ENCODE measurements around the gene SRSF5.
A peak's percentile ranks its signal among the peaks of the same experiment; 100 is the strongest.
"Not testable (repeated sequence)": the region's sequence is repeated elsewhere in the genome, so short reads cannot be mapped to it uniquely, and the experiment has no call there.

Gene SRSF5

DNA sequence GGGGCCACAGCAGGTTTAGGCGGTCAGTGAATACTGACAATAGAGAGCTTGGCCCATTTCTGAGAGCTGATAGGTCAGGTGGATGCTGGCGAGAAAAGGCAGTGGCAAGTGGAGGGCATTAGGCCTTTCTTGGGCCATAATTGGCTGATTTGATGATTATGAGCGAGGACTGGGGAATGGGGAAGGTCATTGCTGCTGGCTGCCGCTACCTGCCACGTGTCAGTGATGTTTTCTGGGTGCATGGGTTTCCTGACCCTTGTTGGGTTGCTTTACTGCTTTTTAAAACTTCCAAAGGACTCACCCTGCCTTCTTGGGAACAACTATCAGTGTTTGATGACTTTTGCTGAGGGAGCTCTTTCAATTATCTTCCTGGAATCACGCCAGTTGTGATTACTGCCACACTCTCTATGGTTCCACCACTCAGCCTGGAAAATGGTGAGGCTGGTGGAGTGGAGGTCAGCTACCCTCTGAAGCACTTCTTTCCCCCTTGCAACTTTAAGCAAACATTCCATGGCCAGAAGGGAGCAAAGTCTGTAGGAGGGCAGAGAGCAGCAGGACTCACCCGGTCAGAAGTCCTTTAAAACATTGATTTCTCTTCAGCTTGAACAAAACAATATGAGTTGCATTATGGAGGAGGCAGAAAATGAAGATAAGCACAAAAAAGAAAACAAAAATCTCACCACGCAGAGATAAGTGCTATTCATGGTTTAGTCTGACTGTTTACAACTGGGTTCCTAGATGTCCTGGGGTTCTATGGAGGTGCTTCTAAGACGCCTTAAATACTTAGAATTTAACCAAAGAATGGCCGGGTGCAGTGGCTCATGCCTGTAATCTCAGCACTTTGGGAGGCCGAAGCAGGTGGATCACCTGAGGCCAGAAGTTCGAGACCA is 42.2 kb downstream of the SRSF5 start:
- DNase-seq (ENCODE audit: low spot score): no peak

- no peak for DNase-seq (ENCODE audit: low spot score)
These were observed 44.4 kb downstream of the SRSF5 start for GRCh38 chr14:69811227-69811867.

GRCh38 chr14:69811868-69812252 is 44.9 kb downstream of the SRSF5 start:
- no peak for DNase-seq (ENCODE audit: low spot score)

DNA sequence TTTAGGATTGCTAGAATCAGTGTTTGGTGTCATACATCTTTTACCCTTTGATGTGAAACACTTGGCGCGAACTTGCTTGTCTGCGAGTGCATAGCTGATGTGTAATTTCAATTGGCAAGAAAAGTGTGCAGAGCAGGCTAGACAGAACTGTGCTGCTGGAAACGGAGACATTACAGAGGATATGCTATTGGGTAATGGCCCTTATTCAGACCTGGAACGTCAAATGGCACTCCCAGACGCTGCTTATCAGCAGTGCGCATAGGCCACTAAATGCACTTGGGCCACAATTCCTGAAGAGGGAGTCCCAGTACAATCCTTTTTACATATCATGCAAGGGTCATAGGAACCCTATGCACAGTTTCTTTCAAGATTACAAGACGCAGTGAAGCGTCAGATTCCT is 45.8 kb downstream of the SRSF5 start:
- no peak for DNase-seq (ENCODE audit: low spot score)

DNA sequence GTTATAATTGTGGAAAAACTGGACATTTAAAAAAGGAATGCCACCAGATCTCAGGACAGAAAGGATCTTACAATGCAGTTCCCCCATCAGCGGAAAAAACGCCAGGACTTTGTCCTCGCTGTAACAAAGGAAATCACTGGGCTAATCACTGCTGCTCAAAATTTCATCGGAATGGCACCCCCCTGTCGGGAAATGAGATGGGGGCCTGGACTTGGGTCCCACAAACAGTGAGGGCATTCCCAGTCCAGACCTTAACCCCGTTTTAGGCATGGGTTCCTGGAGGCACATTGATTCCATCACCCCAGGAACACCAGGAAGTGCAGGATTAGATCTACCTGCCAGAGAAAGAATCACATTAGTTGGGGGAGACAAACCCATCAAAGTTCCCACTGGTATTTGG is 46.4 kb downstream of the SRSF5 start:
- DNase-seq (ENCODE audit: low spot score): not testable (repeated sequence)

DNA sequence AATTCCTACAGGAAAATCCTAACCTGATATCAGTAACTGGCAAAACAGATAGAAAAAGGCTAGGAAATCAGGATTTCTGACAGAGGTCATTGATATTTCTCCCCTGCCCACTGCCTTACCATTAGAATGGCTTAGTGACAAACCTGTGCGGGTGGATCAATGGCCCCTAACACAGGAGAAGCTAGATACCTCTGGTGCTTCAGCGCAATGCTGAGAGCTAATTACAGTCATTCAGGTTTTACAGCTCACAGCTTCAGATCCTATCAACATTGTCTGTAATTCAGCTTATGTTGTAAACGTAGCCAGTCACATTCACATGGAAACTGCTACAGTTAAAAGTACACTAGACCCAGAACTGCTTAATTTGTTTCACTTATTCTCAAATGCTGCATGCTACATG is 47.5 kb downstream of the SRSF5 start:
- no peak for DNase-seq (ENCODE audit: low spot score)

- DNase-seq (ENCODE audit: low spot score): no peak
These were observed 48.6 kb downstream of the SRSF5 start for GRCh38 chr14:69815556-69815955.

- DNase-seq (ENCODE audit: low spot score): no peak
These were observed 49.3 kb downstream of the SRSF5 start for GRCh38 chr14:69816216-69816615.

DNA sequence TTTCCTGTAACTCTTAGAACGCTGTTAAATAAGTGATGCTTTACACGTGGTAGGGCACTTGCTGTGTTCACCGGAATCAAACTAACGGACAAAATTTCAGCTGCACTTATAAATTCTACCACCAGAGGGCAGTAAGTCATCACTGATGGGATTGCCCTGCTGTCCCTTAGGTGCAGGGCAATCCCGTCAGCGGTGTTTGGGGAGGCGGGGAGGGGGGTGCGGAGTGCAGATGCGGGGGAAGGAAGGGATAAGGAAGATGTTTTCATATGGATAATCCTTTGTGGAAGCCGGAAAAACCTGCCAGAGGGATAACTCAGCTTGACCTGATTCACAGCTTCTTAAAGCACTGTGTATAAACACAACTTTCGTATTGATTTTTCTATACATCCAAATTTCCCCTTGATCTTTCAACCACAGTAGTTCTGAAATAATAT is 51.8 kb downstream of the SRSF5 start:
- peak; percentile 53 for DNase-seq (ENCODE audit: low spot score)

- DNase-seq (ENCODE audit: low spot score): no peak
These were observed 52.7 kb downstream of the SRSF5 start for GRCh38 chr14:69819607-69820006.

- no peak for DNase-seq (ENCODE audit: low spot score)
These were observed 54.0 kb downstream of the SRSF5 start for GRCh38 chr14:69820991-69821390.

All from putamen (tissue), 1 donor.